DND-41 (cell line): ENCODE results near the gene GNAZ.

Experiments used
- ATAC-seq: fragments of 200-7000 bp; cut with Tn5 transposase; 3 replicates; pipeline ENCODE4 v1.9.1; 2021; ENCODE audit warnings: low read depth; ENCODE audit not compliant: insufficient read depth
- DNase-seq: peaks from one replicate; pipeline ENCODE4 v3.0.0-alpha.2; 2020
- H2AFZ ChIP-seq: 2 replicates; pipeline ENCODE4 v1.6.0; 2012; ENCODE audit warnings: low read depth, low read length
- H3K27ac ChIP-seq: 2 replicates; pipeline ENCODE4 v1.5.1; 2012; ENCODE audit warnings: low read length, inconsistent platforms
- H3K27me3 ChIP-seq: fragments of 200-600 bp; sonication (generic); 2 replicates; pipeline ENCODE4 v1.6.0; 2012; ENCODE audit warnings: low read length, mild to moderate bottlenecking, inconsistent platforms; ENCODE audit not compliant: insufficient read depth, poor library complexity
- H3K36me3 ChIP-seq: 2 replicates; pipeline ENCODE4 v1.5.1; 2012; ENCODE audit warnings: low read length, inconsistent platforms; ENCODE audit not compliant: insufficient read depth
- H3K4me1 ChIP-seq: 2 replicates; pipeline ENCODE4 v1.5.1; 2012; ENCODE audit warnings: mild to moderate bottlenecking, low read length; ENCODE audit not compliant: insufficient read depth
- H3K4me2 ChIP-seq: 2 replicates; pipeline ENCODE4 v1.6.0; 2012; ENCODE audit warnings: mild to moderate bottlenecking, moderate library complexity, low read length, inconsistent platforms; ENCODE audit not compliant: insufficient read depth
- H3K4me3 ChIP-seq, 2 experiments: fragments of 200-600 bp in 1 of 2; shearing (Covaris generic) in 1 of 2; 2 replicates each; pipeline ENCODE4 v1.5.1; 2012 to 2016; ENCODE audit warnings: inconsistent platforms in 2 of 2, low read length in 2 of 2, mild to moderate bottlenecking in 2 of 2, low read depth in 1 of 2, moderate library complexity in 1 of 2
- H3K79me2 ChIP-seq: 2 replicates; pipeline ENCODE4 v1.6.0; 2012; ENCODE audit warnings: low read length, inconsistent platforms; ENCODE audit not compliant: insufficient read depth
- H3K9ac ChIP-seq: 2 replicates; pipeline ENCODE4 v1.6.0; 2012; ENCODE audit warnings: low read depth, mild to moderate bottlenecking, inconsistent platforms, low read length, moderate library complexity
- H3K9me3 ChIP-seq: 2 replicates; pipeline ENCODE4 v1.5.1; 2012; ENCODE audit warnings: low read length, moderate library complexity, mild to moderate bottlenecking, inconsistent platforms; ENCODE audit not compliant: insufficient read depth, severe bottlenecking
- H4K20me1 ChIP-seq: 2 replicates; pipeline ENCODE4 v1.6.0; 2012; ENCODE audit warnings: low read length; ENCODE audit not compliant: insufficient read depth
- CTCF ChIP-seq: IDR thresholded peaks from 2 replicates; pipeline ENCODE4 v1.5.1; 2012; ENCODE audit warnings: borderline replicate concordance, low read length, moderate library complexity, mild to moderate bottlenecking; ENCODE audit not compliant: poor library complexity, severe bottlenecking; ENCODE audit errors: extremely low read depth
- EZH2 ChIP-seq: IDR thresholded peaks from 3 replicates; pipeline ENCODE4 v1.6.1; 2012; ENCODE audit warnings: borderline replicate concordance, low read depth, mild to moderate bottlenecking, moderate library complexity, low read length, inconsistent platforms; ENCODE audit not compliant: severe bottlenecking

GNAZ gene

GRCh38 chr22:23098718-23099530 lies 28.6 kb downstream of the GNAZ start:
- H3K36me3 ChIP-seq, result no peaks in the 10 kb centered on the region
- no peak overlapping the region for H3K9ac ChIP-seq
- no peak overlapping the region for H2AFZ ChIP-seq
- TF ChIP-seq EZH2 (no peak), CTCF (no peak)
- no peaks in the 10 kb centered on the region for H3K79me2 ChIP-seq
- H3K4me2 ChIP-seq, result no peak overlapping the region
- no peak overlapping the region for H3K4me3 ChIP-seq
- H3K9me3 ChIP-seq, result no peaks in the 10 kb centered on the region
- H3K27me3 ChIP-seq, result no peaks in the 10 kb centered on the region
- H3K4me1 ChIP-seq, result no peaks in the 10 kb centered on the region
- ATAC-seq, result no peak
- H4K20me1 ChIP-seq, result no peaks in the 10 kb centered on the region
- no peak for DNase-seq
- H3K27ac ChIP-seq, result no peak overlapping the region

- Histone ChIP-seq H3K27ac (no peak overlapping the region), H2AFZ (no peak overlapping the region), H3K27me3 (no peaks in the 10 kb centered on the region), H3K4me3 (no peak overlapping the region), H3K9me3 (no peaks in the 10 kb centered on the region), H3K4me2 (no peak overlapping the region), H4K20me1 (peaks cover under 1% of the 10 kb centered on the region; the same call in 1 of the 2 replicates), H3K4me1 (no peaks in the 10 kb centered on the region), H3K79me2 (no peaks in the 10 kb centered on the region), H3K36me3 (no peaks in the 10 kb centered on the region), H3K9ac (no peak overlapping the region)
- TF ChIP-seq EZH2, result no peak
- TF ChIP-seq CTCF, result no peak
- DNase-seq (no peak), ATAC-seq (no peak)
Observed at GRCh38 chr22:23099531-23099804, 29.1 kb downstream of the GNAZ start.

DNA sequence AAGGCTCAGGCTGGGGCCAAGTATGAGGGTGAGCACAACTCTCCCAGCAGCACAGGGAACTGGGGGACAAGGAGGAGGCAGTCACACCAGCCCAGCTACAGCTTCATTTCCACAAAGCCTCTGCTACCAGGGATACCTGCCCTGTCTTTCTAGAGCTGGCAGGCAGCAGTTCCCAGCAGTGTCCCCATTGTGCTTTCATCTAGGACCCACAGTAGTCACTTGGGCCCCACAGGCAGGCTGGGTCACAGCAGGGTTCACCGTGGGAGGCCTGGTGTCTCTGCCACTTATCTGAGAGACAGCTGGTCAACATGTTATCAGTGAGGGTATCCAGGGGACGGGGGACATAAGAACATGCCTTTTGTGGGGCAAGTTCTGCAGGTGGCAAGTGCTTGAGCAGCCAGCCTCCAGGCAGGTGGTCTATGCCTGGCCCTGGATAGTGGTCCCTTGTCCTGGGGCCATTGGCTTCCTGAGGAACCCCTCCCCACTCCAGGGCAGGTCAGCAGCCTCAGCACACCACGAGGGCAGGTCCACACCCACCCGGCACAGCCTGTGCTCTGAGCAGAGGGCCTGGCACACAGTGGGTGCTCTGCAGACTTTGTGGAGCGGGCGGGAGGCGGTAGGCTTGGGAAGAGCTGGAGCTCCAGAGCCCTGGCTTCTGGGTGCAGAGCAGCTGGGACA lies 29.9 kb downstream of the GNAZ start:
- ATAC-seq (no peak), DNase-seq (no peak)
- H4K20me1 ChIP-seq, result peaks cover 3% of the 10 kb centered on the region; the same call in 1 of the 2 replicates

More for the DNA sequence above, 29.9 kb downstream of the GNAZ start:
- no peaks in the 10 kb centered on the region for H3K79me2 ChIP-seq
- H2AFZ ChIP-seq, result no peak overlapping the region
- no peak overlapping the region for H3K4me2 ChIP-seq
- no peak overlapping the region for H3K4me3 ChIP-seq
- H3K9ac ChIP-seq, result no peak overlapping the region
- no peak overlapping the region for H3K27ac ChIP-seq
- no peaks in the 10 kb centered on the region for H3K4me1 ChIP-seq
- H3K27me3 ChIP-seq, result no peaks in the 10 kb centered on the region
- H3K36me3 ChIP-seq, result no peaks in the 10 kb centered on the region
- no peaks in the 10 kb centered on the region for H3K9me3 ChIP-seq
- TF ChIP-seq CTCF (no peak), EZH2 (no peak)
